Measurements from ENCODE around the gene ENOX1. TPM values are rescaled to one million over a fixed set of nuclear protein-coding genes. Genes with fewer than 3 reads are reported as not detected.

ENOX1 gene
- total and polyA plus RNA-seq, 2 of the 13 experiments (the other 11 are each of a cell fraction or from before 2014, with no cell fraction given) = not detected

- in situ Hi-C loops (cut with HindIII; ENCODE audit: extremely low pct_ligation_motif_present, low pct_unique_long_range_greater_than_20kb) (no loop called here), intact Hi-C loops (cut with micrococcal nuclease; ENCODE audit: unreplicated experiment) (no loop called here)
- no peak for ATAC-seq
- TF ChIP-seq ZNF841 (CRISPR knock-in tag; IDR thresholded peaks at IDR 0.05; ENCODE audit: borderline replicate concordance) = no peak
- TF ChIP-seq ZNF362 (CRISPR knock-in tag; IDR thresholded peaks at IDR 0.05; ENCODE audit: borderline replicate concordance) = no peak
- TF ChIP-seq NFYB (CRISPR knock-in tag; IDR thresholded peaks at IDR 0.05) = no peak
- no peak for TF ChIP-seq BHLHE40 (IDR thresholded peaks at IDR 0.05; ENCODE audit: low read length)
- TF ChIP-seq STAT5B (CRISPR knock-in tag; IDR thresholded peaks at IDR 0.05) = no peak
- no peak for TF ChIP-seq ZNF33B (CRISPR knock-in tag; IDR thresholded peaks at IDR 0.05)
- TF ChIP-seq ZNF670 (CRISPR knock-in tag; IDR thresholded peaks at IDR 0.05; ENCODE audit: borderline replicate concordance) = no peak
- TF ChIP-seq TBX2 (CRISPR knock-in tag; IDR thresholded peaks at IDR 0.05; ENCODE audit: borderline replicate concordance) = no peak
- no peak for TF ChIP-seq HMGXB3 (CRISPR knock-in tag; IDR thresholded peaks at IDR 0.05; ENCODE audit: borderline replicate concordance)
- no peak for TF ChIP-seq HDAC6 (IDR thresholded peaks at IDR 0.05; ENCODE audit: low read depth, low read length)
- no peak for TF ChIP-seq ZNF784 (CRISPR knock-in tag; IDR thresholded peaks at IDR 0.05; ENCODE audit: borderline replicate concordance)
- TF ChIP-seq ZNF382 (CRISPR knock-in tag; IDR thresholded peaks at IDR 0.05; ENCODE audit: borderline replicate concordance) = no peak
- TF ChIP-seq EP300 (IDR thresholded peaks at IDR 0.05; ENCODE audit: low read depth in 2 of 2, low read length in 2 of 2) = no peak
- TF ChIP-seq EP300 (CRISPR knock-in tag; IDR thresholded peaks at IDR 0.05; ENCODE audit: borderline replicate concordance) = no peak
- TF ChIP-seq ZNF790 (CRISPR knock-in tag; IDR thresholded peaks at IDR 0.05; ENCODE audit: borderline replicate concordance) = no peak
- Histone ChIP-seq H3K36me3 (replicated peaks in 1 of 2; ENCODE audit: control insufficient read depth in 1 of 2, insufficient read depth in 2 of 2, low read length in 2 of 2) (no peaks in the 10 kb centered on the region), H3K9me3 (ENCODE audit: low read length) (no peaks in the 10 kb centered on the region), H3K27me3 (ENCODE audit: control insufficient read depth in 1 of 2, insufficient read depth in 2 of 2, low read length in 2 of 2) (no peaks in the 10 kb centered on the region), H3K4me3 (replicated peaks in 1 of 3; ENCODE audit: insufficient read depth in 1 of 3, low read depth in 2 of 3, low read length in 3 of 3) (no peak overlapping the region), H3K79me2 (ENCODE audit: insufficient read depth, low read length) (no peaks in the 10 kb centered on the region), H3K27ac (ENCODE audit: extremely low read length, insufficient read depth, low read length) (no peak overlapping the region), H3K4me2 (ENCODE audit: low read depth, low read length) (no peak overlapping the region), H3K4me1 (ENCODE audit: insufficient read depth, low read length) (no peaks in the 10 kb centered on the region), H3K9ac (ENCODE audit: insufficient read depth, low read depth, low read length) (no peak overlapping the region), H4K20me1 (ENCODE audit: insufficient read depth, low read length) (no peaks in the 10 kb centered on the region), H2AFZ (ENCODE audit: low read length) (no peak overlapping the region)
- WGBS (ENCODE audit: low lambda C conversion rate) = 8% methylated on average over 2 of the region's 4 CpGs
- no peak for FAIRE-seq
- DNase-seq (ENCODE audit: low spot score) = no peak
- CTCF ChIA-PET (ENCODE audit: low intra/inter-chr PET ratio, low total read pairs) = no interaction called here
- POLR2A ChIA-PET = no interaction called here
- no TSS peak for BruUV-seq (replicated peaks)
Measured at GRCh38 chr13:43214124-43214523, 572.6 kb downstream of the ENOX1 start.

Data from HepG2 (cell line).